Activated naive CD8-positive, alpha-beta T cell treated with anti-CD3 and anti-CD28 coated beads, Interleukin-2, amount 50 U/mL, for 24 hours (primary cell): ENCODE data around the gene AP3S1.
"Not testable (repeated sequence)": the region's sequence is repeated elsewhere in the genome, so short reads cannot be mapped to it uniquely, and the experiment has no call there.

Source experiments
- ATAC-seq: fragments of 150-1000 bp; cut with Tn5 transposase; one replicate; pipeline ENCODE4 v1.10.0; 2021
- DNase-seq: peaks from one replicate; pipeline ENCODE4 v3.0.0; 2021
- H3K27ac Mint-ChIP-seq: one replicate; pipeline ENCODE4 v1.8.0; 2021; ENCODE audit warnings: mild to moderate bottlenecking, mixed read lengths
- H3K27me3 Mint-ChIP-seq: one replicate; pipeline ENCODE4 v1.8.0; 2021; ENCODE audit warnings: mixed read lengths
- H3K36me3 Mint-ChIP-seq: one replicate; pipeline ENCODE4 v1.8.0; 2021; ENCODE audit warnings: low read depth, mixed read lengths
- H3K4me1 Mint-ChIP-seq: one replicate; pipeline ENCODE4 v1.8.0; 2021; ENCODE audit warnings: mixed read lengths
- H3K4me3 Mint-ChIP-seq: one replicate; pipeline ENCODE4 v1.8.0; 2021; ENCODE audit warnings: mild to moderate bottlenecking, moderate library complexity, mixed read lengths
- H3K9me3 Mint-ChIP-seq: one replicate; pipeline ENCODE4 v1.8.0; 2021; ENCODE audit warnings: mixed read lengths

AP3S1 gene

GRCh38 chr5:115841382-115842088 is at the start of gene AP3S1, which contains the start of gene ATG12:
TSS of gene AP3S1 (plus strand) at chr5:115841935. CDS start at chr5:115842038, 103 bp downstream.
TSS of gene ATG12 (minus strand) at chr5:115841565. CDS start at chr5:115841552, 13 bp downstream.
- ATAC-seq (peak; percentile 82), DNase-seq (peak; percentile 90)
- no peaks in the 10 kb centered on the region for H3K27me3 Mint-ChIP-seq
- H3K4me1 Mint-ChIP-seq, result peaks cover 59% of the 10 kb centered on the region
- H3K27ac Mint-ChIP-seq, result peak within 1 kb of the TSS; percentile 100
- peak within 1 kb of the TSS; percentile 96 for H3K4me3 Mint-ChIP-seq
- peaks cover 12% of the 10 kb centered on the region for H3K36me3 Mint-ChIP-seq
- no peaks in the 10 kb centered on the region for H3K9me3 Mint-ChIP-seq

GRCh38 chr5:115795700-115796099 is 46.0 kb upstream of the AP3S1 start:
- no peaks in the 10 kb centered on the region for H3K4me1 Mint-ChIP-seq
- H3K27me3 Mint-ChIP-seq, result peaks cover 19% of the 10 kb centered on the region
- no peaks in the 10 kb centered on the region for H3K9me3 Mint-ChIP-seq
- no peaks in the 10 kb centered on the region for H3K36me3 Mint-ChIP-seq
- H3K4me3 Mint-ChIP-seq, result no peak overlapping the region
- DNase-seq (no peak), ATAC-seq (no peak)
- no peak overlapping the region for H3K27ac Mint-ChIP-seq

- Mint-ChIP-seq H3K27me3 (peaks cover 19% of the 10 kb centered on the region), H3K4me1 (no peaks in the 10 kb centered on the region), H3K27ac (no peak overlapping the region)
Measured at GRCh38 chr5:115796656-115797055, 45.1 kb upstream of the AP3S1 start.

GRCh38 chr5:115798252-115798651 is 43.5 kb upstream of the AP3S1 start:
- Mint-ChIP-seq H3K27me3 (peaks cover 11% of the 10 kb centered on the region), H3K4me3 (no peak overlapping the region), H3K36me3 (no peaks in the 10 kb centered on the region), H3K9me3 (no peaks in the 10 kb centered on the region), H3K27ac (no peak overlapping the region), H3K4me1 (no peaks in the 10 kb centered on the region)
- no peak for ATAC-seq
- DNase-seq, result no peak

More at GRCh38 chr5:115796656-115797055, 45.1 kb upstream of the AP3S1 start:
- no peaks in the 10 kb centered on the region for H3K9me3 Mint-ChIP-seq
- no peaks in the 10 kb centered on the region for H3K36me3 Mint-ChIP-seq
- DNase-seq (no peak), ATAC-seq (no peak)
- no peak overlapping the region for H3K4me3 Mint-ChIP-seq

- Mint-ChIP-seq H3K27ac (no peak overlapping the region), H3K27me3 (peaks cover 7% of the 10 kb centered on the region), H3K4me1 (no peaks in the 10 kb centered on the region), H3K4me3 (no peak overlapping the region), H3K9me3 (no peaks in the 10 kb centered on the region), H3K36me3 (no peaks in the 10 kb centered on the region)
- DNase-seq (no peak), ATAC-seq (no peak)
Measured at GRCh38 chr5:115800108-115800507, 41.6 kb upstream of the AP3S1 start.

GRCh38 chr5:115801152-115801551 is 40.6 kb upstream of the AP3S1 start:
- Mint-ChIP-seq H3K27me3 (peaks cover 5% of the 10 kb centered on the region), H3K9me3 (no peaks in the 10 kb centered on the region)
- DNase-seq, result no peak

GRCh38 chr5:115801984-115802383 is 39.8 kb upstream of the AP3S1 start:
- ATAC-seq, result no peak
- DNase-seq, result no peak
- peaks cover under 1% of the 10 kb centered on the region for H3K4me1 Mint-ChIP-seq
- H3K27ac Mint-ChIP-seq, result no peak overlapping the region
- no peak overlapping the region for H3K4me3 Mint-ChIP-seq
- H3K9me3 Mint-ChIP-seq, result no peaks in the 10 kb centered on the region
- no peaks in the 10 kb centered on the region for H3K36me3 Mint-ChIP-seq
- H3K27me3 Mint-ChIP-seq, result no peaks in the 10 kb centered on the region

More at GRCh38 chr5:115801152-115801551, 40.6 kb upstream of the AP3S1 start:
- no peak overlapping the region for H3K27ac Mint-ChIP-seq
- H3K4me1 Mint-ChIP-seq, result no peaks in the 10 kb centered on the region
- no peak for ATAC-seq
- no peaks in the 10 kb centered on the region for H3K36me3 Mint-ChIP-seq
- no peak overlapping the region for H3K4me3 Mint-ChIP-seq

GRCh38 chr5:115806986-115807653 is 34.6 kb upstream of the AP3S1 start:
- DNase-seq (no peak), ATAC-seq (no peak)
- Mint-ChIP-seq H3K4me1 (peaks cover 19% of the 10 kb centered on the region), H3K36me3 (no peaks in the 10 kb centered on the region), H3K27me3 (peaks cover 27% of the 10 kb centered on the region), H3K27ac (no peak overlapping the region), H3K4me3 (no peak overlapping the region), H3K9me3 (no peaks in the 10 kb centered on the region)

- Mint-ChIP-seq H3K27ac (no peak overlapping the region), H3K36me3 (no peaks in the 10 kb centered on the region), H3K27me3 (peaks cover 32% of the 10 kb centered on the region), H3K4me1 (peaks cover 19% of the 10 kb centered on the region), H3K9me3 (no peaks in the 10 kb centered on the region), H3K4me3 (no peak overlapping the region)
- no peak for DNase-seq
- no peak for ATAC-seq
Measured at GRCh38 chr5:115807654-115808052, 34.1 kb upstream of the AP3S1 start.

GRCh38 chr5:115808066-115808465 is 33.7 kb upstream of the AP3S1 start:
- Mint-ChIP-seq H3K27me3 (peaks cover 34% of the 10 kb centered on the region), H3K4me1 (peaks cover 19% of the 10 kb centered on the region)
- not testable (repeated sequence) for H3K36me3 Mint-ChIP-seq, H3K9me3 Mint-ChIP-seq, DNase-seq, H3K4me3 Mint-ChIP-seq, ATAC-seq, H3K27ac Mint-ChIP-seq

- ATAC-seq (peak; percentile 28), DNase-seq (no peak)
- H3K9me3 Mint-ChIP-seq, result no peaks in the 10 kb centered on the region
- H3K27me3 Mint-ChIP-seq, result peaks cover 53% of the 10 kb centered on the region
- peaks cover 30% of the 10 kb centered on the region for H3K4me1 Mint-ChIP-seq
- H3K36me3 Mint-ChIP-seq, result no peaks in the 10 kb centered on the region
- no peak overlapping the region for H3K4me3 Mint-ChIP-seq
- H3K27ac Mint-ChIP-seq, result no peak overlapping the region
Measured at GRCh38 chr5:115809946-115810345, 31.8 kb upstream of the AP3S1 start.

- ATAC-seq, result no peak
- no peak overlapping the region for H3K4me3 Mint-ChIP-seq
- no peak for DNase-seq
- H3K27ac Mint-ChIP-seq, result no peak overlapping the region
- H3K36me3 Mint-ChIP-seq, result no peaks in the 10 kb centered on the region
- H3K9me3 Mint-ChIP-seq, result no peaks in the 10 kb centered on the region
- H3K27me3 Mint-ChIP-seq, result peaks cover 61% of the 10 kb centered on the region
- H3K4me1 Mint-ChIP-seq, result peaks cover 38% of the 10 kb centered on the region
Measured at GRCh38 chr5:115810761-115811160, 31.0 kb upstream of the AP3S1 start.

- Mint-ChIP-seq H3K9me3 (no peaks in the 10 kb centered on the region), H3K4me1 (peaks cover 41% of the 10 kb centered on the region), H3K27me3 (peaks cover 65% of the 10 kb centered on the region), H3K36me3 (no peaks in the 10 kb centered on the region), H3K4me3 (no peak overlapping the region), H3K27ac (no peak overlapping the region)
- ATAC-seq, result no peak
- DNase-seq, result no peak
Measured at GRCh38 chr5:115811406-115811805, 30.3 kb upstream of the AP3S1 start.

GRCh38 chr5:115812372-115812771 is 29.4 kb upstream of the AP3S1 start:
- ATAC-seq (no peak), DNase-seq (no peak)
- Mint-ChIP-seq H3K27ac (no peak overlapping the region), H3K9me3 (no peaks in the 10 kb centered on the region), H3K36me3 (no peaks in the 10 kb centered on the region), H3K27me3 (peaks cover 70% of the 10 kb centered on the region), H3K4me3 (no peak overlapping the region), H3K4me1 (peaks cover 40% of the 10 kb centered on the region)

GRCh38 chr5:115813719-115814118 is 28.0 kb upstream of the AP3S1 start:
- Mint-ChIP-seq H3K4me3 (no peak overlapping the region), H3K4me1 (peaks cover 36% of the 10 kb centered on the region), H3K27ac (no peak overlapping the region), H3K9me3 (no peaks in the 10 kb centered on the region), H3K27me3 (peaks cover 75% of the 10 kb centered on the region), H3K36me3 (no peaks in the 10 kb centered on the region)
- ATAC-seq (no peak), DNase-seq (no peak)
